Ishikawa (cell line): Measurements from ENCODE around the gene KXD1.

Source experiments
- CEBPB ChIP-seq: IDR thresholded peaks from 2 replicates; pipeline ENCODE4 v1.6.1; 2012
- CREB1 ChIP-seq: IDR thresholded peaks from 2 replicates; pipeline ENCODE4 v1.6.1; 2012; ENCODE audit warnings: low read depth
- EGR1 ChIP-seq: IDR thresholded peaks from 2 replicates; pipeline ENCODE4 v1.6.1; 2012
- EP300 ChIP-seq: IDR thresholded peaks from 2 replicates; pipeline ENCODE4 v1.6.1; 2012; ENCODE audit warnings: borderline replicate concordance
- FOXM1 ChIP-seq: IDR thresholded peaks from 2 replicates; pipeline ENCODE4 v1.6.1; 2012; ENCODE audit warnings: low read depth, borderline replicate concordance
- MAX ChIP-seq: IDR thresholded peaks from 2 replicates; pipeline ENCODE4 v1.6.1; 2012
- NFIC ChIP-seq: IDR thresholded peaks from 2 replicates; pipeline ENCODE4 v1.6.1; 2012
- RAD21 ChIP-seq: IDR thresholded peaks from 2 replicates; pipeline ENCODE4 v1.6.1; 2012; ENCODE audit warnings: low read depth
- TAF1 ChIP-seq: IDR thresholded peaks from 2 replicates; pipeline ENCODE4 v1.6.1; 2012; ENCODE audit warnings: low read depth, mild to moderate bottlenecking
- TEAD4 ChIP-seq: IDR thresholded peaks from 2 replicates; pipeline ENCODE4 v1.6.1; 2012
- YY1 ChIP-seq: IDR thresholded peaks from 2 replicates; pipeline ENCODE4 v1.6.1; 2012; ENCODE audit warnings: low read depth
- ZBTB7A ChIP-seq: IDR thresholded peaks from 2 replicates; pipeline ENCODE4 v1.6.1; 2012; ENCODE audit warnings: low read depth
- TF ChIP-seq, protein P1 (sequence below): IDR thresholded peaks from 2 replicates; pipeline ENCODE4 v1.6.1; 2012
- TF ChIP-seq, protein P2 (sequence below): IDR thresholded peaks from 2 replicates; pipeline ENCODE4 v1.6.1; 2012; ENCODE audit warnings: low read depth, mild to moderate bottlenecking

DNA sequence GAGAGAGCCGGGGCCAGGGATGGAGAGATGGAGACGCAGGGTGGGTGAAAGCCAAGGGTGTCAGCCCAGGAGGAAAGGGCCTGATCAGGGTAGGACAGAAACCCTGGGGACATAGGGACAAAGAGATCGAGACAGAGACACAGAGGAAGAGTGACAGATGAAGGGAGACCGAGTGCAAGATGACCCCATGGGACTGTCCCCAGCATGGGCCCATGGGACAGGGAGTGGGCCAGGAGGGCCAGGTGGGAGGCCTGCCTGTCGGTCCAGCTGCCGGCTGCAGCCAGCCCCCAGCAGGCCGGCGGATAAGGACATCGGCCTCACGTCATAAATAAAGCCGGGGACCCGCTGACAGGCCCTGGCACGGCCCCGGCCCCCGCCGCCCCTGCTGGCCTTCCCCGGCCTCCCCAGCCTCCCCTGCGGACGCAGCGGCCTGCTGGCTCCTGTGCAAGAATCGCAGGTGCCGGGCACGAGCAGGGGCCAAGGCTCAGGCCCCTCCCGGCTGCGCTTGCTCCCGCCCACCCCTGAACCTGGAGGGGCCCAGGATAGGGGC, 37.2 kb downstream of the KXD1 start:
- TF ChIP-seq MAX (no peak), TAF1 (no peak), ZBTB7A (no peak; the same call in 1 of the 2 replicates), CREB1 (no peak), CEBPB (no peak), FOXM1 (no peak), EP300 (no peak), RAD21 (no peak), TEAD4 (no peak), YY1 (no peak), EGR1 (no peak), NFIC (no peak)
- TF ChIP-seq, protein P1, sequence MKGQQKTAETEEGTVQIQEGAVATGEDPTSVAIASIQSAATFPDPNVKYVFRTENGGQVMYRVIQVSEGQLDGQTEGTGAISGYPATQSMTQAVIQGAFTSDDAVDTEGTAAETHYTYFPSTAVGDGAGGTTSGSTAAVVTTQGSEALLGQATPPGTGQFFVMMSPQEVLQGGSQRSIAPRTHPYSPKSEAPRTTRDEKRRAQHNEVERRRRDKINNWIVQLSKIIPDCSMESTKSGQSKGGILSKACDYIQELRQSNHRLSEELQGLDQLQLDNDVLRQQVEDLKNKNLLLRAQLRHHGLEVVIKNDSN = no peak
- TF ChIP-seq, protein P2, sequence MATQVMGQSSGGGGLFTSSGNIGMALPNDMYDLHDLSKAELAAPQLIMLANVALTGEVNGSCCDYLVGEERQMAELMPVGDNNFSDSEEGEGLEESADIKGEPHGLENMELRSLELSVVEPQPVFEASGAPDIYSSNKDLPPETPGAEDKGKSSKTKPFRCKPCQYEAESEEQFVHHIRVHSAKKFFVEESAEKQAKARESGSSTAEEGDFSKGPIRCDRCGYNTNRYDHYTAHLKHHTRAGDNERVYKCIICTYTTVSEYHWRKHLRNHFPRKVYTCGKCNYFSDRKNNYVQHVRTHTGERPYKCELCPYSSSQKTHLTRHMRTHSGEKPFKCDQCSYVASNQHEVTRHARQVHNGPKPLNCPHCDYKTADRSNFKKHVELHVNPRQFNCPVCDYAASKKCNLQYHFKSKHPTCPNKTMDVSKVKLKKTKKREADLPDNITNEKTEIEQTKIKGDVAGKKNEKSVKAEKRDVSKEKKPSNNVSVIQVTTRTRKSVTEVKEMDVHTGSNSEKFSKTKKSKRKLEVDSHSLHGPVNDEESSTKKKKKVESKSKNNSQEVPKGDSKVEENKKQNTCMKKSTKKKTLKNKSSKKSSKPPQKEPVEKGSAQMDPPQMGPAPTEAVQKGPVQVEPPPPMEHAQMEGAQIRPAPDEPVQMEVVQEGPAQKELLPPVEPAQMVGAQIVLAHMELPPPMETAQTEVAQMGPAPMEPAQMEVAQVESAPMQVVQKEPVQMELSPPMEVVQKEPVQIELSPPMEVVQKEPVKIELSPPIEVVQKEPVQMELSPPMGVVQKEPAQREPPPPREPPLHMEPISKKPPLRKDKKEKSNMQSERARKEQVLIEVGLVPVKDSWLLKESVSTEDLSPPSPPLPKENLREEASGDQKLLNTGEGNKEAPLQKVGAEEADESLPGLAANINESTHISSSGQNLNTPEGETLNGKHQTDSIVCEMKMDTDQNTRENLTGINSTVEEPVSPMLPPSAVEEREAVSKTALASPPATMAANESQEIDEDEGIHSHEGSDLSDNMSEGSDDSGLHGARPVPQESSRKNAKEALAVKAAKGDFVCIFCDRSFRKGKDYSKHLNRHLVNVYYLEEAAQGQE = no peak
